Fibroblast of mammary gland (primary cell): ENCODE data around the gene PTGIS.

ENCODE experiments used
- DNase-seq: peaks from one replicate; pipeline ENCODE4 v3.0.0-alpha.2; 2010; ENCODE audit warnings: low read depth
- H3K4me3 ChIP-seq: 2 replicates; pipeline ENCODE4 v1.5.1; 2011; ENCODE audit warnings: low read depth, mild to moderate bottlenecking, low read length, moderate library complexity; ENCODE audit not compliant: control insufficient read depth
- TF ChIP-seq, protein P1 (sequence below): conservative IDR thresholded peaks from 2 replicates; pipeline ENCODE4 v1.5.1; 2011; ENCODE audit warnings: low read depth, low read length, inconsistent platforms; ENCODE audit not compliant: control insufficient read depth, insufficient read depth

The PTGIS gene

DNA sequence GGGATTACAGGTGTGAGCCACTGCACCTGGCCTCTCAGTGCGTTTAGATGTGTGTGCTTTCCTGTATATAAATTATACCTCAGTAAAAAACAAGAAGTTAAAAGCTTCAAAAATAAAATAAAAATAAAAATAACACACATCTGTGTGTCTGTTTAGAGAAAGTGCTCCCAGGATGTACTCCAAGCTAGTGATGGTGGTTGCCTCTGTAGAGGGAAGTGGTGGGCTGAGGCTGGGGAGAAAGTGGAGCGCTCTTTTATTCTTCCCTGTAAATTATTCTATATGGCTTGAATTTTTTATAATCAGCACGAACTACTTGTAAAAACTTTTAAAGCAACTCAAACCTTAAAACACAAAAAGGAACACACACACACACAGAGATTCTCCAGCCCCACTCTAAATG, 29.0 kb downstream of the PTGIS start:
- DNase-seq, result no peak
- TF ChIP-seq, protein P1, sequence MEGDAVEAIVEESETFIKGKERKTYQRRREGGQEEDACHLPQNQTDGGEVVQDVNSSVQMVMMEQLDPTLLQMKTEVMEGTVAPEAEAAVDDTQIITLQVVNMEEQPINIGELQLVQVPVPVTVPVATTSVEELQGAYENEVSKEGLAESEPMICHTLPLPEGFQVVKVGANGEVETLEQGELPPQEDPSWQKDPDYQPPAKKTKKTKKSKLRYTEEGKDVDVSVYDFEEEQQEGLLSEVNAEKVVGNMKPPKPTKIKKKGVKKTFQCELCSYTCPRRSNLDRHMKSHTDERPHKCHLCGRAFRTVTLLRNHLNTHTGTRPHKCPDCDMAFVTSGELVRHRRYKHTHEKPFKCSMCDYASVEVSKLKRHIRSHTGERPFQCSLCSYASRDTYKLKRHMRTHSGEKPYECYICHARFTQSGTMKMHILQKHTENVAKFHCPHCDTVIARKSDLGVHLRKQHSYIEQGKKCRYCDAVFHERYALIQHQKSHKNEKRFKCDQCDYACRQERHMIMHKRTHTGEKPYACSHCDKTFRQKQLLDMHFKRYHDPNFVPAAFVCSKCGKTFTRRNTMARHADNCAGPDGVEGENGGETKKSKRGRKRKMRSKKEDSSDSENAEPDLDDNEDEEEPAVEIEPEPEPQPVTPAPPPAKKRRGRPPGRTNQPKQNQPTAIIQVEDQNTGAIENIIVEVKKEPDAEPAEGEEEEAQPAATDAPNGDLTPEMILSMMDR, result no peak
- no peak overlapping the region for H3K4me3 ChIP-seq

DNA sequence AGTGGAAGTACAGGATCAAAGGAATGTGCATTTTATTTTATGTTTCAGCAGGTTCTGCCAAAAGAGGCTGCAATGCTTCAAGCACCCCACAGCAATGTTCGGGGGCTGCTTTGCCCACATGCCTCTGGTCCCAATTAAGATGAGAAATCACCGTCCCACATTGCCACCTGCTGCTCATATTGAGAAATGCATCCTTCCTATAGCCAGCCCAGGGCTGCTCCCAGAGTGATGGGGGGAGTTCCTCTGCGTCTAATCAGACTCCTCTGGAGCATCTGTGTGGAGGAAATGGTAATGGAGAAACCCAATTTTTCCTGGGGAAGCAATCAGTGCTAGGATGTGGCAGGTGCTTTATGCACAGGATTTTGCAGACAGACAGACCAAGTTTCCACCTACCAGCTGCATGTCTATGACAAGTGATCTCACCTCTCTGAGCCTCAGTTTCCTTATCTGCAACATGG, 33.7 kb downstream of the PTGIS start:
- no peak overlapping the region for H3K4me3 ChIP-seq
- peak; percentile 57 for DNase-seq
- TF ChIP-seq, protein P1, result peak; percentile 76

DNA sequence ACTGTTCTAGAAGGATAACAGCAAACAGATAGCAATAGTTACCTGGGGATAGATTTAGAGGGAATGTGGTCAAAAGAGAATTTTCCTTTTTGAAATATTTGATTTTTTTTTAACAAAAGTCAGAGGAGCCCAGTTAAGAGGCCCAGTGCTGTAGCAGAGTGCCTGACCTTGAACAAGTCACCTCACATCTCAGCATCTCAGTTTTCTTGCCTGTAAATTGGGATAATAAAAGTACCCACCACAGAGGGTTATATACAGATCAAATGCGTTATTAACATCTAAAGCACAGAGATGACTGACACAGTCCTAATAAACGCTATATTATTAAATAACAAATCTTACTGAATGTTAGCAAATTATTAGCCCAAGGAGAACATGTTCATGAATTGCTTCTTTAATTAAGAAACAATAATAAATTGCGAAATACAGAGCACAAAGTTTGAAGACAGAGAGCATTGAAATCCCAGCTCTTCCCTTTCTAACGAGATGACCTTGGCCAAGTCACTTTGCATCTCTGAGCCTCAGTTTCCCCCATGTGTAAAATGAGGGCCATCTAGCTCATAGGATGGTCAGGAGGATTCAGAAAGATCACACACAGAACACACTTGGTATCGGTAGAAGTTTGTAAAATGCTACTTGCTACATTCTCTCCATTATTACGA, 35.5 kb downstream of the PTGIS start:
- H3K4me3 ChIP-seq, result no peak overlapping the region
- no peak for DNase-seq
- TF ChIP-seq, protein P1, result no peak

DNA sequence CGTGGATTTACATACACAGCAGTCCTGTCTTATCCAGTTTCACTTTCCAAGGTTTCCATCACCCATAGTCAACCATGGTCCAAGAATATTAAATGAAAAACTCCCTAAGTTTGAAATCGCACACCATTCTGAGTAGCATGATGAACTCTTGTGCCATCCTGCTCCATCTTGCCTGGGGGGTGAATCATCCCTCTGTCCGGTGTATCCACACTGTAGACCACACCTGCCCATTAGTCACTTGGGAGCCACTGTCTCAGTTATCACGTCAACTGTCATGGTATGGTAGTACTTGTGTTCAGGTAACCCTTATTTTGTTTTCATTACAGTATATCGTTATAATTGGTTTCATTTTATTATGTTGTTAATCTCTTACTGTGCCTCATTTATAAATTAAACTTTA, 38.5 kb downstream of the PTGIS start:
- TF ChIP-seq, protein P1, result no peak
- no peak overlapping the region for H3K4me3 ChIP-seq
- DNase-seq, result no peak

DNA sequence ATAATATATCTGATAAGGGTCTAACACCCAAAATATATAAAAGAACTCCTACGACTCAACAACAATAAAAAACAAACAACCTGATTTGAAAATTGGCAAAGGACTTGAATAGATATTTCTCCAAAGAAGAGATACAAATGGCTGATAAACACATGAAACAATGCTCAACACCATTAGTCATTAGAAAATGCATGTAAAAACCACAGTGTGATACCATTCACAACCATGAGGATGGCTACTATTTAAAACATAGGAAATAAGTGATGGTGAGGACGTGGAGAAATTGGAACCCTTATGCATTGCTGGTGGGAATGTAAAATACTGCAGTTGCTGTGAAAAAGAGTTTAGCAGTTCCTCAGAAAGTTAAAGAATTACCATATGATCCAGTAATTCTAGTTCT, 41.4 kb downstream of the PTGIS start:
- DNase-seq, result no peak
- TF ChIP-seq, protein P1, result no peak
- H3K4me3 ChIP-seq, result no peak overlapping the region

DNA sequence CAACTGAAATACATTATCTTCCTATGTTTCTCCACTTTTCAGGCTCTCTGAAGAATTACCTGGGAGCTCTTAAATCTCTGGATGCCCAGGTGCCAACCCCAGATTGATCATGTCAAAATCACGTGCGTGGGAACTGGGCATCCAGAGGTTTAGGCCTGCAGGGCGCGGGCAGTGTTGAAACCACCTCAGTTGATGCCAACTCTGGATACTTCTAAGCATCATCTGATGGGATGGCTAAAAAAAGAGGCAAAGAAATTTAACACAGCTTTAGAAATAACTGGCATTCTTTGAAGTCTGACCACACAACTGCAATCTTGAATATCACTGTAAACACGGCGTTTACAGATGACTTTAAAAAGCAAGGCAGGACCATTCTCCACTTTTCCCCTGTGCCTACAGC, 41.9 kb downstream of the PTGIS start:
- TF ChIP-seq, protein P1, result no peak
- H3K4me3 ChIP-seq, result no peak overlapping the region
- no peak for DNase-seq
